WERI-Rb-1 (cell line): ENCODE measurements around the gene RUNDC3A.

ENCODE experiments used
- DNase-seq: peaks from one replicate; pipeline ENCODE4 v3.0.0-alpha.2; 2020
- H3K27ac ChIP-seq: fragments of 250-450 bp; sonication (Bioruptor Pico); 2 replicates; pipeline ENCODE4 v1.5.1; 2020; ENCODE audit warnings: mild to moderate bottlenecking, moderate library complexity
- H3K27me3 ChIP-seq: fragments of 250-450 bp; sonication (Bioruptor Pico); 2 replicates; pipeline ENCODE4 v1.5.1; 2021; ENCODE audit warnings: mild to moderate bottlenecking, low read depth, moderate library complexity; ENCODE audit not compliant: insufficient read depth, severe bottlenecking
- H3K36me3 ChIP-seq: fragments of 250-450 bp; sonication (Bioruptor Pico); 2 replicates; pipeline ENCODE4 v1.5.1; 2020; ENCODE audit warnings: mild to moderate bottlenecking, moderate library complexity
- H3K4me3 ChIP-seq: 2 replicates; pipeline ENCODE4 v1.5.1; 2011; ENCODE audit warnings: low read depth, mild to moderate bottlenecking, control low read depth, low read length
- H3K9me3 ChIP-seq: fragments of 250-450 bp; sonication (Bioruptor Pico); 2 replicates; pipeline ENCODE4 v1.5.1; 2021; ENCODE audit warnings: mild to moderate bottlenecking, moderate library complexity; ENCODE audit not compliant: severe bottlenecking
- TF ChIP-seq, protein P1 (sequence below): IDR thresholded peaks from 2 replicates; pipeline ENCODE4 v1.5.1; 2011; ENCODE audit warnings: low read depth, mild to moderate bottlenecking, control low read depth, inconsistent platforms, low read length

The RUNDC3A gene

DNA sequence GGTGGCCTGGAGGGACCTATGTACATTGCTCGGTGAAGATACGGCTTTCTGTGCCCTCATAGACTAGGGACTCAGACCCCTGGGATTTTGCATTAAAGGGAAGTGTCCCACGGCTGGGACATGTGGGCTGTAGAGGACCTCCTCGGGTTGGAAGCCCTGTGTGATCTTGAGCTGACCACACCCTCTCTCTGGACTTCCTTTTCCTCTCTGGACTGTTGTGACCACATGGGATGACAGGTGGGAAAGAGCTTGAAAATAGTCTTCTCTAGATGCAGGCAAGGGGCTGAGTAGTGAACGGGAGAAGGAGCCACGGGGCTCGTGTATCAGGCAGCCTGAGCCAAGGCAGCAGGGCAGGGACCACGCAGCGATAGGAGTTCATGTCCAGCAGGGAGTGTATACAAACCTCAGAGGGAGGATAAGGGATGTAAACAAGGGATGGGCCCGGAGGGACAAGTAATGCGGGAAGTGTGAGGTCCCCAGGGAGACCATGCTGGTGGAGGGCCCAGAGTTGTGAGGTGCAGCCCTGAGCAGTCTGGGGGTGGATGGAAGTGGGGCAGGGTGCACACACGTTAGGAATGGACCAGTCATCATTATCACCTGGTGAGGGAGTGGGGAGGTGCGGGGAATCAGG, 36.0 kb upstream of the RUNDC3A start:
- Histone ChIP-seq H3K27ac (no peak overlapping the region), H3K9me3 (no peaks in the 10 kb centered on the region), H3K27me3 (no peaks in the 10 kb centered on the region), H3K36me3 (no peaks in the 10 kb centered on the region), H3K4me3 (no peak overlapping the region)
- DNase-seq, result no peak
- TF ChIP-seq, protein P1, sequence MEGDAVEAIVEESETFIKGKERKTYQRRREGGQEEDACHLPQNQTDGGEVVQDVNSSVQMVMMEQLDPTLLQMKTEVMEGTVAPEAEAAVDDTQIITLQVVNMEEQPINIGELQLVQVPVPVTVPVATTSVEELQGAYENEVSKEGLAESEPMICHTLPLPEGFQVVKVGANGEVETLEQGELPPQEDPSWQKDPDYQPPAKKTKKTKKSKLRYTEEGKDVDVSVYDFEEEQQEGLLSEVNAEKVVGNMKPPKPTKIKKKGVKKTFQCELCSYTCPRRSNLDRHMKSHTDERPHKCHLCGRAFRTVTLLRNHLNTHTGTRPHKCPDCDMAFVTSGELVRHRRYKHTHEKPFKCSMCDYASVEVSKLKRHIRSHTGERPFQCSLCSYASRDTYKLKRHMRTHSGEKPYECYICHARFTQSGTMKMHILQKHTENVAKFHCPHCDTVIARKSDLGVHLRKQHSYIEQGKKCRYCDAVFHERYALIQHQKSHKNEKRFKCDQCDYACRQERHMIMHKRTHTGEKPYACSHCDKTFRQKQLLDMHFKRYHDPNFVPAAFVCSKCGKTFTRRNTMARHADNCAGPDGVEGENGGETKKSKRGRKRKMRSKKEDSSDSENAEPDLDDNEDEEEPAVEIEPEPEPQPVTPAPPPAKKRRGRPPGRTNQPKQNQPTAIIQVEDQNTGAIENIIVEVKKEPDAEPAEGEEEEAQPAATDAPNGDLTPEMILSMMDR, result no peak

DNA sequence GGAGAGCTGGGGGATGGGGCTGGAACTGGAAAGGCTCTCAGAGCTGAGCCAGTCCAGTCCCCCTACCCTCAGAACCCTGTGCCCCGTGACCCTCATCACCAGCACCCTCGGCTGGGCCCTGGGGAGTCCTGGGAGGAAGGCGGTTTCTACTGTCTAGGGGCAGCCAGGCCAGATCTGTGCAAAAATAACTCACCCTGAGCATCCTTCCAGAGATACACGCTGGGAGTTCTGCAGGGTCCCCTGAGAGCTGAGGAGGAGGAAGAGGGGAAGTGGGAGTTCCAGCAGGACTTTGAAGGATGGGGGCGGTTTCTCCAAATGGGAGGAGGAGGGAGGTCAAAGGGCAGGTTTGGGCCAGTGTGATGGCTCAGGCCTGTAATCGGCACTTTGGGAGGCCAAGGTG, 35.4 kb upstream of the RUNDC3A start:
- Histone ChIP-seq H3K4me3 (no peak overlapping the region), H3K27me3 (no peaks in the 10 kb centered on the region), H3K9me3 (no peaks in the 10 kb centered on the region), H3K27ac (no peak overlapping the region), H3K36me3 (no peaks in the 10 kb centered on the region)
- TF ChIP-seq, protein P1, result no peak
- DNase-seq, result no peak

DNA sequence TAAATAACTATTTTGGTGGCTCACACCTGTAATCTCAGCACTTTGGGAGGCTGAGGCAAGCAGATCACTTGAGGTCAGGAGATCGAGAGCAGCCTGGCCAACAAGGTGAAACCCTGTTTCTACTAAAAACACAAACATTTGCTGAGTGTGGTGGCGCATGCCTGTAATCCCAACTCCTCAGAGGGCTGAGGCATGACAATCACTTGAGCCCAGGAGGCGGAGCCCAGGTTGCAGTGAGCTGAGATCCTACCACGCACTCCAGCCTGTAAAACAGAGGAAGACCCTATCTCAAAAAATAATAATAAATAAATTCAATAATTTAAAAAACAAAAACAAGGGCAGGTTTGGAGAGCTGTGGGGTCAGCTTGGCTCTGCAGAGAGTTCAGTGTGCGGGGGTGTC, 34.8 kb upstream of the RUNDC3A start:
- no peak for DNase-seq
- TF ChIP-seq, protein P1, result no peak
- Histone ChIP-seq H3K27me3 (no peaks in the 10 kb centered on the region), H3K27ac (no peak overlapping the region; the same call in 1 of the 2 replicates), H3K36me3 (no peaks in the 10 kb centered on the region), H3K9me3 (no peaks in the 10 kb centered on the region), H3K4me3 (no peak overlapping the region)

DNA sequence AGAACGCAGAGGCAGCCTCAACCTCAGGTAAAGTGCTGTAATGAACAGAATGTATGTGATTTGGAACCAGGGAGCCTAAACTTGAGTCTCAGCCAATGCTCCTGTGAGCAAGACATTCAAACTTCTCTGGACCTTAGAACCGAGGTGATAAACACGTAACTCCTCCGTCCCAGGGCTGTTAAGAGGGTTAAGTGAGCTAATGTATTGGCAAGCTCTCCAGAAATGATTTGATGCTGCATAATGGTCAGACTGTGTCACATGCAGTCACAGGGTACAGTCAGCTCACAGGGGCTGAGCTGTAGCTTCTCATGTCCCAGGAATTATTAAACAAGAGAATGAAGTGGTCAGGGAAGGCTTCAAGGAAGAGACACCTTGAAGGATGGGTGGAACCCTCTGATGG, 30.4 kb upstream of the RUNDC3A start:
- TF ChIP-seq, protein P1, result no peak
- H3K27ac ChIP-seq, result no peak overlapping the region
- no peak for DNase-seq
- H3K36me3 ChIP-seq, result no peaks in the 10 kb centered on the region
- H3K4me3 ChIP-seq, result no peak overlapping the region
- no peaks in the 10 kb centered on the region for H3K27me3 ChIP-seq
- H3K9me3 ChIP-seq, result no peaks in the 10 kb centered on the region

DNA sequence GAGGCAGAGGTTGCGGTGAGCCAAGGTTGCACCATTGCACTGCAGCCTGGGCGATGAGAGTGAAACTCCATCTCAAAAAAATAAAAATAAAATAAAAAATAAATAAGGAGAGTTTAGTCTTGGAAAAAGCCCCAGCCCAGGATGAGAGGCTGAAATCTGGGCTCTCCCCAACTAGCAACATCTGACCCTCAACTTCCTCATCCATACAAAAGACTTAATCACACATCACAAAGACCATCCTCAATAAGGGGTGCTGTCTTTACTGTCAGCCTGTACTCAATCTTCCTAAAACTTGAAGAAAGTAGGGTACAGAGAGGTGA, 29.1 kb upstream of the RUNDC3A start:
- no peaks in the 10 kb centered on the region for H3K9me3 ChIP-seq
- DNase-seq, result no peak
- no peaks in the 10 kb centered on the region for H3K36me3 ChIP-seq
- no peaks in the 10 kb centered on the region for H3K27me3 ChIP-seq
- no peak overlapping the region for H3K27ac ChIP-seq
- no peak overlapping the region for H3K4me3 ChIP-seq
- TF ChIP-seq, protein P1, result no peak
